Measurements from ENCODE around the gene PLAAT2.

Gene PLAAT2

GRCh38 chr11:63536669-63537292, 26.4 kb downstream of the PLAAT2 start, which contains the start of gene PLAAT4 (continued):
- TF ChIP-seq CREB5 (CRISPR knock-in tag; IDR thresholded peaks at IDR 0.05; ENCODE audit: low read depth) (no peak), ZC3H10 (CRISPR knock-in tag; IDR thresholded peaks at IDR 0.05) (no peak), TOX (CRISPR knock-in tag; IDR thresholded peaks at IDR 0.05; ENCODE audit: borderline replicate concordance) (no peak), TSHZ2 (CRISPR knock-in tag; IDR thresholded peaks at IDR 0.05) (no peak), CSDC2 (CRISPR knock-in tag; IDR thresholded peaks at IDR 0.05) (no peak)

DNA sequence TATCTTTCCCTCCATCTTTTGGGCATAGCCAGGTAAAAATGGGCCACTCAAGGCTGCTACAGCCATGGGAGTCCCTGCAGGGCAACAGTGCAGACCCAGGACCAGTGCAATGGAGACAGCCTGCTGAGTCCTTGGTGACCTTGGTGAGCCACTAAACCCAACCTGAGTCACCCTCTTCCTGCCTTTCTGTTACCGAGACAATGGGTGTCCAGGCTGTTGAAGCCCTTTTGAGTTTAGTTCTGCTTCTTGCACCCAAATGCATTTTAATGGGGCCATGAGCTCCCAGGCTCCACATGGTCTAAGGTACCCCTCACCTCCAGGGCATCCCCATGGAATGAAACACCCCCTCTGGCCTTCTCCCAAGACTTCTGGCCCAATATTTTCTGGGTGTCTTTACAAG, 27.4 kb downstream of the PLAAT2 start:
- TF ChIP-seq GLIS3 (CRISPR knock-in tag; IDR thresholded peaks at IDR 0.05), result no peak
- TF ChIP-seq ZNF70 (CRISPR knock-in tag; IDR thresholded peaks at IDR 0.05), result no peak
- TF ChIP-seq OSR1 (CRISPR knock-in tag; IDR thresholded peaks at IDR 0.05), result no peak
- no peak for TF ChIP-seq PPARA (CRISPR knock-in tag; IDR thresholded peaks at IDR 0.05; ENCODE audit: borderline replicate concordance)
- TF ChIP-seq, protein P1, sequence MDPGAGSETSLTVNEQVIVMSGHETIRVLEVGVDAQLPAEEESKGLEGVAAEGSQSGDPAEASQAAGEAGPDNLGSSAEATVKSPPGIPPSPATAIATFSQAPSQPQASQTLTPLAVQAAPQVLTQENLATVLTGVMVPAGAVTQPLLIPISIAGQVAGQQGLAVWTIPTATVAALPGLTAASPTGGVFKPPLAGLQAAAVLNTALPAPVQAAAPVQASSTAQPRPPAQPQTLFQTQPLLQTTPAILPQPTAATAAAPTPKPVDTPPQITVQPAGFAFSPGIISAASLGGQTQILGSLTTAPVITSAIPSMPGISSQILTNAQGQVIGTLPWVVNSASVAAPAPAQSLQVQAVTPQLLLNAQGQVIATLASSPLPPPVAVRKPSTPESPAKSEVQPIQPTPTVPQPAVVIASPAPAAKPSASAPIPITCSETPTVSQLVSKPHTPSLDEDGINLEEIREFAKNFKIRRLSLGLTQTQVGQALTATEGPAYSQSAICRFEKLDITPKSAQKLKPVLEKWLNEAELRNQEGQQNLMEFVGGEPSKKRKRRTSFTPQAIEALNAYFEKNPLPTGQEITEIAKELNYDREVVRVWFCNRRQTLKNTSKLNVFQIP (CRISPR knock-in tag; IDR thresholded peaks at IDR 0.05; ENCODE audit: borderline replicate concordance, low read depth), result no peak
- TF ChIP-seq ISL1 (CRISPR knock-in tag; IDR thresholded peaks at IDR 0.05), result no peak
- no peak for TF ChIP-seq ZFP3 (CRISPR knock-in tag; IDR thresholded peaks at IDR 0.05)
- TF ChIP-seq SNAI2 (CRISPR knock-in tag; IDR thresholded peaks at IDR 0.05), result no peak
- TF ChIP-seq, protein P2, sequence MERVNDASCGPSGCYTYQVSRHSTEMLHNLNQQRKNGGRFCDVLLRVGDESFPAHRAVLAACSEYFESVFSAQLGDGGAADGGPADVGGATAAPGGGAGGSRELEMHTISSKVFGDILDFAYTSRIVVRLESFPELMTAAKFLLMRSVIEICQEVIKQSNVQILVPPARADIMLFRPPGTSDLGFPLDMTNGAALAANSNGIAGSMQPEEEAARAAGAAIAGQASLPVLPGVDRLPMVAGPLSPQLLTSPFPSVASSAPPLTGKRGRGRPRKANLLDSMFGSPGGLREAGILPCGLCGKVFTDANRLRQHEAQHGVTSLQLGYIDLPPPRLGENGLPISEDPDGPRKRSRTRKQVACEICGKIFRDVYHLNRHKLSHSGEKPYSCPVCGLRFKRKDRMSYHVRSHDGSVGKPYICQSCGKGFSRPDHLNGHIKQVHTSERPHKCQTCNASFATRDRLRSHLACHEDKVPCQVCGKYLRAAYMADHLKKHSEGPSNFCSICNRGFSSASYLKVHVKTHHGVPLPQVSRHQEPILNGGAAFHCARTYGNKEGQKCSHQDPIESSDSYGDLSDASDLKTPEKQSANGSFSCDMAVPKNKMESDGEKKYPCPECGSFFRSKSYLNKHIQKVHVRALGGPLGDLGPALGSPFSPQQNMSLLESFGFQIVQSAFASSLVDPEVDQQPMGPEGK (CRISPR knock-in tag; IDR thresholded peaks at IDR 0.05; ENCODE audit: borderline replicate concordance), result no peak
- no peak for TF ChIP-seq ARNTL (CRISPR knock-in tag; IDR thresholded peaks at IDR 0.05; ENCODE audit: borderline replicate concordance, low read depth)
- no peak for TF ChIP-seq ZNF8 (CRISPR knock-in tag; IDR thresholded peaks at IDR 0.05)
- no peak for TF ChIP-seq CSRNP3 (CRISPR knock-in tag; IDR thresholded peaks at IDR 0.05)
- TF ChIP-seq ZFP30 (CRISPR knock-in tag; IDR thresholded peaks at IDR 0.05), result no peak
- TF ChIP-seq ZC3H10 (CRISPR knock-in tag; IDR thresholded peaks at IDR 0.05), result no peak
- TF ChIP-seq CSDC2 (CRISPR knock-in tag; IDR thresholded peaks at IDR 0.05), result no peak
- TF ChIP-seq CREB5 (CRISPR knock-in tag; IDR thresholded peaks at IDR 0.05; ENCODE audit: low read depth), result no peak
- no peak for TF ChIP-seq RARB (CRISPR knock-in tag; IDR thresholded peaks at IDR 0.05)
- no peak for TF ChIP-seq ZNF565 (CRISPR knock-in tag; conservative IDR thresholded peaks at IDR 0.05; ENCODE audit: low read depth)
- no peak for TF ChIP-seq TOX (CRISPR knock-in tag; IDR thresholded peaks at IDR 0.05; ENCODE audit: borderline replicate concordance)
- TF ChIP-seq TSHZ2 (CRISPR knock-in tag; IDR thresholded peaks at IDR 0.05), result no peak
- ATAC-seq, result no peak
